MV-4-11 (cell line): Measurements from ENCODE around the gene TALDO1.

Experiments used
- DNase-seq: peaks from one replicate; lab custom pipeline; 2025; lab: John Stamatoyannopoulos, UW

Gene TALDO1

DNA sequence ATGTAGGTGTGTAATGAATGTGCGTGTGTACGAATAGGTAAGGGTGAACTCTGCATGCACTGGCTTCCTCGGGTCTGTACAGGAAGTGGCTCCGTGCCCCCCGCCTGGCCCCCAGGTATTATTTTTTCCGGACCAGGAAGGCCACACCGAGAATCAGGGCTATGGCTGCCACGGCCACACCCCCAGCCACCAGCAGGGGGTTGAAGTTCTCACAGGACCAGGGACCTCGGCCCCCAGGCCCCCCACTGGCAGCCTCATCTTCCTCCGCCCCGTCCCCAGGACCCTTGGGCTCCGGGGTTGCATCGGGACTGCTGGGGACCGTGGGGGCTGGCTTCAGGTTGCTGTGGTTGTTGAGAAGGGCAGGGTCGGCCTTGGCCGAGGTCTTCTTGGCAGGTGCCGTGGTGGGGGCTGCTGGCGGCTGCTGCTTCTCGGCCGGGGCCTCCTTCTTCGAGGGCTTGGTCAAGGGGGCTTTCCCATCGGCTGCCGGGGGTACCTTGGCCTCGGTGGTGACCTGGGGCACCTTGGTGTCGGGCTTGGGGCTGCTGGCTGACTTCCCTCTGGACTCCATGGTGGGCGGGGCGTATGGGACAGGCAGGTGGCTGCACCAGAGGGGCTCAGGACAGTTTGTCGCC lies 40.9 kb downstream of the TALDO1 start:
- no peak for DNase-seq

DNA sequence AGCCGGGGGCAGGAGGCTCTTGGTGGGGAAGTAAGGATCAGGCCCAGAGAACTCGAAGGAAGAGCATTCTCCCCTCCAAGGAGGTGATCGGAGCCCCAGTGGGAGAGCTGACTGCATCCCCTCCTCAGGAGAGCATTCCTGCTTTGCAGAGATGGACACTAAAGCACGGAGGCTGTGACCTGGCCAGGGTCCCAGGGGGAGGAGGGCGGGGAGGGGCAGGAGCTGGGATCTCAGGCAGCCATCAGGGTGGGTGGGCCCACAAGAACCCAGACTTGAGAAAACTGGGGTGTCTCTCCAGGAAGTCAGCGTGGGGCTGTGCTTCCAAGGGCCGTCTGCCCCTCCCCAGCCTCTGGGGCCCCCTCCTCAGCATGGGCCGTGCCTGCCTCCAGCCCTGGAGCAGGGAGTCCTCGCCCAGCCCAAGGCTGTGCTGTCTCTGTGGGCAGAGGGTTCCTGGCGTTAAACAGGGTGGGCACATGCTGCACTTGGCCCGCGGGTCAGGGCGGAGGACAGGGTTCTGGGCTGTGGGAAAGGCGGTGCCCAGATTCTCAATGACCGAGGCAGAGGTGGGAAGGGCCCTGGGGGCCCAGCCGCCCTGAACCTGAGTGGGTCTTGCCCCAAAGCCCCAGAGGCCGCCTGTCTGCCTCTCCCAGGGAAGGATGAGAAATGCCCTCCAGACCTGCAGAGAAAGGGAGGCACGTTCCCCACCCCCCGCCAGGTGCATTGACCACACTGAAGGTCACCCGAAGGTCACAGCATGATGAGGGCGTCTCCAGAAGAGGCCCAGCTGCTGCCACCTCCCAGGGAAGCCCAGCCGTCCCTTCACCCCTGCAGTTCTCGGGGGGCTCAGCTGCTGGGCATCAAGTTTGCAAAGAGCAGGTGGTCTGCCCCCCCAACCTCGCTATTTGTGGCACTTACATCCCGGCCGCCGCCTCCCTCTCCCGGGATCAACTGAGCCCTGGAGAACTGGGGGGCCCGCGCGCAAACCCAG lies 42.0 kb downstream of the TALDO1 start:
- DNase-seq: no peak

DNA sequence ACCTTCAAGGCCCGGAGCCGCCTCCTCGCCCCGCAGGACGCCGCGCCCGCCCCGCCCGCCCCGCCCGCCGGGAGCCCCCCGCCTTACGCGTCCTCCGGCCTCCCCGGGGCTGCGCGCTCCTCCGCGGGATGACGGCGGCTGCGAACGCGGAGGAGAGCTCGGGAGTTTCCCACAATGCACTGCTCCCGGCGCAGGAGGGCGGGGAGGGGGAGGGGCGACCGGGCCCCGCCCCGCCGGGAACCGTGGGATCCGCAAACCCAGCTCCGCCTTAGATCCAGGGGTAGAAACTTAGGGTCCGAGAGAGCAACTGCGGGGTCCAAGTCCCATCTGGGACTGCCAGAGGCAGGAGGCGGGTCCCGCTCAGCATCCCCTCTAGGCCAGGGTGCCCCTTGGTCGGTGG lies 42.7 kb downstream of the TALDO1 start, which contains the start of gene CEND1:
Gene CEND1 (minus strand): TSS at position 148 of the 400 bp plus-strand sequence. CDS start 1,514 bp downstream, outside the sequence.
- DNase-seq: no peak

DNA sequence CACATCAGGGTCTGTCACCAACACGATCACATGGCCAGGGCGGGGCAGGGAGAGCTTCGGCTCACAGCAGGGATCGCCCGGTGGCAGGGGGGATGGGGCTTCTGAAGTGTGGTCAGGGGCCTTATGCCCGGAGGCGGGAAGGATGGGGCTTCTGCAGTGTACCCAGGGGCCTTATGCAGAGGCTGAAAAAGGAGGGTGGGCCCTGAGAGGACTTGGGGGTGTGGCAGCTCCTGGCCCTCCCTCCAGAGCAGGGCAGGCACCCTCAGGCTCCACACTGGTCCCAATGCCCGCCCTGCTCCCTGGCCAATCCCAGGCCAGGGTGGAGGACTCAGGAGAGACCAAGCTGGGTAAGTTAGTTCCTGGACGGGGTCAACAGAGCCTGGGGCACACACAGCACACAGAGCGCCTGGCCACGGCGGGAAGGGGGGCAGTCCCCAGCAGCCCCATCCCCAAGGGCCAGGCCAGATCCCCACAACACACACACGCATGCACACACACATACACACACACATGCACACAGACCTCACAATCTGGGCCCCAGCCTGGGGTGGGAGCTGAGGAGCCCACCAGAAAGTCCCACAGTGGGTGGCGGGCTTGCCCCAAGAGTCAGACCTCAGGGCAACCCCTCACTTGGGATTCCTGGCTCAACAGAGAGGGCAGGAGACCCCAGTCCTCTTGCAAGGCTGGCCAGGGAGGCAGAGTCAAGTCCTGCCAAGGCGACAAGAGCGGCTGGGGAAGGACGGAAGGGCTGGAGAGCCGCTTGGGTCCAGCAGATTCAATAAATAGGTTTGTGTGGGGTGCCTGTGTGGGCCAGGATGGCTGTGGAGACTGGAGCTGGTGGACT lies 43.7 kb downstream of the TALDO1 start:
- DNase-seq: no peak

DNA sequence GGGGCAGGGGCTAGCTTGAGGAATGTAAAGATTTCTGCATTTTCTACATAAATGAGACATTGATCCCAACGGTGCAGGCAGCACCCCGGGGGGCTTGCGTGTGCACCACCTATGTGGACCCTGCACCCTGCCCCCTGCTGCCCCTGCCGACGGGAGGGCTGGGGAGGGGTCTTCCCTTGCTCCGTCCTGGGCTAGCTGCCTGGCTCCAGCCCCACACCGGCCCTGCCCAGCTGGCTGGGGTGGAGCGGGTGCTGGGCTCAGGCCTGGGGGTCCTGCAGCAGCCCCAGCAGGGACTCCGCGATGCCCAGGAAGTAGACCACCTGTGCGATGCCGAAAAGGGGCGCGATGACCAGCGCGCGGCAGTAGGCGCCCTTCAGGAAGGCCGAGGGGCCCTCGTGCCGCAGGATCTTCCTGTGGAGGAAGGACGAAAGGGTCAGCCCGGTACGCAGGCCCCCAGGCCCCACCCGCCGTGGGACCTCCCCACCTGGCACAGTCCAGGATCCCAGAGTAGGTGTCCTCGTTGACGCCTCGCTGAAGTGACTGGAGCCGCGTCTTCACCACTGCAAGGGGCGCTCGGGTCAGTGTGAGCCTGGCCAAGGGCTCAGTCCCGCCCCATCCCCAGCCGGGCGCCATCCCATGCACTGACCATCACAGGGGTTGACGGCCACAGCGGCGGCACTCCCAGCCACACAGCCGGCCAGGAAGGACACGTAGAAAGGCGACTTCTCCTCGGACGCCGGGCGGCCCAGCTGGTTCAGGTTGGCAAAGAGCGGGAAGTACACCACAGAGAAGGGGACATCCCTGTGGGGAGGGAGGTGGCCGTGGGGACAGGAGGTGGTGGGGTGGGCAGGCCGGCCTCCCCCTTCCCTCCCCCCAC lies 44.6 kb downstream of the TALDO1 start:
- DNase-seq: no peak

DNA sequence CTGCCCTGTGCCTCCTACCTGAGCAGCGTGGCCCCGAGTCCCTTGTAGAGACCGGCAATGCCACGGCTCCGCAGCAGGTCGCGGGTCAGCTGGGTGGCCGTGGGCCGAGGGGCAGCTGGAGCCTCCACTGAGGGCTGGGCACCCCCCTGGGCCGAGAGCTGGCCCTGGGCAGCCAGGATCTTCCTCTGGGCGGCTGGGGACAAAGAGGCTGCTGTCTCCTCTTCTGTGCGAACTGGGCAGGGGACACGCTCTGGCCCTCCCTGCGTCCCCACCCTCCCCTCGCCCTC lies 45.2 kb downstream of the TALDO1 start:
- DNase-seq: no peak

DNA sequence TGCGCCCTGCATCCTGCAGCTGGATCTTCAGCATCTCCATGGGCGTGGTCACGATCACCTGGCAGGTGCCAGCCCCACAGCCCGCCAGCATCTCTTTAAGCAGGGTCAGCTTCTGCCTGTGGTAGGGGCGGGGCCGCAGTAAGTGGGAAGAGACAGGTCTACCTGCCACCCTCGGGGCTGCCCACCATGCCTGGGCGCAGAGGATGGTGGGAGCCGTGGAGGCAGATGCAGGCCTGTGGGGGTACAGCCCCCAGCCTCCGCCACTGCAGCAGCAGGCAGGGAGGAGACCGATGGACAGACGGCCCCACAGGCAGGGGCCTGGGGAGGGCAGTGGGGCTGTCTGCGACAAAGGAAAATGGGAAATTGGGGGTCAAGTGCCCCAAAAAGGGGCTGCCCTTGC lies 45.6 kb downstream of the TALDO1 start:
- no peak for DNase-seq

DNA sequence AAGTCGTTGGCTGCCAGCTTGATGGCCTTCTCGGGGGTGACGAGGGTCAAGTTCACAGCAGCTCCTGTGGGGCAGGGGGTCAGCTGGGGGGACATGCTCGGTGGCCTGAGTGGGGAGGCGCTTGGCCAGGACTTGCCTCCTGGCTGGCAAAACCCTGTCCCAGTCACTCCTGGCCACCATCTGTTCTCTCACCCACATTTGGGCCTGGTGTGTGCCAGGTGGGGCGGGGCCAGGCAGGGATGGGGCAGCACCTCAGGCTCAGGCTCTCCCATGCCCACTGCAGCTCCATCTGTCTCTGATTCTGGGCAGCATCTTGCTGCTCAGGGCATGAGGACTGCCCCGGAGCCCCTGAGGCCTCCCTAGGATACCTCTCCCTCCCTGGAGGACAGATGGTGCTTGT lies 46.3 kb downstream of the TALDO1 start:
- DNase-seq: no peak

DNA sequence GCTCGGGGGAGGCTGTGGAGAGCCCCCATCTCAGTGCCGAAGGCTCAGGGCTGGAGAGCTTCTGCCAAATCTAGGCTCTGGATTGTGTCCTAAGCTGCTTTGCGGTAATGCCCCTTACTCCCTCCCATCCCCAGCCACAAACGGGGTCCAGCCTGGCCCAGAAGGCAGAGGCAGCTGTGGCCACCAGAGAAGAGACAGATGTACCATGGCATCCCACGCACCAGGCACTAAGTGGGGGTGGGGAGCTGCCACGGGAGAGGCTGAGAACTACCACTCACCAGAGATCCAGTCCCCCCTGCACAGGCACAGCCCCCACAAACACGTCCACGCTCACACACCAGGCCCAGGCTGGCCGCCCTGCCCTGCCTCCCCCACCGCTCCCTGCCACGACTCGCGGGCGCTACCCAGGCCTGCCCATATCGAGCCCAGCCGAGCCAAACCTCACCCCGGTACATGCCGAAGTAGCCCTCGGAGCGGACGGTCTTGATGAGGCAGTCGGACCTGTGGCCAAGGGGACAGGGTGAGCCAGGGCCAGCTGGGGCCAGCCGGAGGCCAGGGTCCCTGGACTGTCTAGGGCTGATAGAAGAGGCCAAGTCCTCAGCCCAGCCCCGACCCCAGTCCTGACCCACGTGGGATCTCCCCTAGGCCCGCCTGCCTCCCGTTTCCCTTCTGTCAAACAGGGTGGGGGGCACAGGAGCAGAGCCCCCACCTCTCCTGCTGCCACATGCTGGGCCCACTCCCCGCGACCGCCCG lies 46.9 kb downstream of the TALDO1 start:
- DNase-seq: no peak

DNA sequence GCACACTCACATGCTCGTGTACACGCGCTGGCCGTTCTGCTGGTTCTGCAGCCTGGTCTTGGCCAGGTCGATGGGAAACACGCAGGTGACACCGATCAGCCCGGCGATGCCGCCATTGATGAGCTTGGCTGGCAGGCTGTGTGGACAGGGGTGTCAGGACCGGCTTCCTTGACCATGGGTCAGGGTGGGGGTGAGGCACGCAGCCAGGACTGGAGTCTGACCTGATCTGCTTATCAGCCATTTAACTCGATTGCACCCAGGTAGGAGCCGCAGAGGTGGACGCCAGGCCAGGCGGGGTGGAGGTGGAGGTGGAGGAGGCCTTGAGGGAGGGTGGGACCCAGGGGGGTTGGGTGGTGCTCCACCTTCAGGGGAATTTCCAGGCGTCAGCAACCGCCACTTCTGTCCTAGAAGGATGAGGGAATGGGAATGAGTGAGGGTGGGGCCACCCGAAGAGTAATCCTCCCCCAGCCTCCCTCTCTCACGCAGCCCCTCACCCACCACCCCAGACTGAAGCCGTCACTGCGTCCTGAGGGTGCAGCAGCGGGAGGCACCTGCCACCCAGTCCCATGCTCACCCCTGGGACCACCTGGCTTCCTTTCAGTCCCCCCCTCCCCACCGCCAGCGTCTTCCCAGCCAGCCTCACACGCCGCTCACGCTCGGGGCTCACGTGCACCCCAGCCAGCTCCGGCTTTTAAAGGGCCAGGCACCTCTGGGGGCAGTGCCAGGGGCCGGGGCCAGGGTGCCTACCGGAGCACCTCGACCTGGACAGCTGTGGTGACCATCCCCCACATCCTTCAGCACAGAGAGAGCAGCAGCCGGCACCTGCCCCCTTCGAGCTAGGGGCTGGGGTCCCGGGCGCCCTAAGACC lies 47.7 kb downstream of the TALDO1 start:
- DNase-seq: no peak

DNA sequence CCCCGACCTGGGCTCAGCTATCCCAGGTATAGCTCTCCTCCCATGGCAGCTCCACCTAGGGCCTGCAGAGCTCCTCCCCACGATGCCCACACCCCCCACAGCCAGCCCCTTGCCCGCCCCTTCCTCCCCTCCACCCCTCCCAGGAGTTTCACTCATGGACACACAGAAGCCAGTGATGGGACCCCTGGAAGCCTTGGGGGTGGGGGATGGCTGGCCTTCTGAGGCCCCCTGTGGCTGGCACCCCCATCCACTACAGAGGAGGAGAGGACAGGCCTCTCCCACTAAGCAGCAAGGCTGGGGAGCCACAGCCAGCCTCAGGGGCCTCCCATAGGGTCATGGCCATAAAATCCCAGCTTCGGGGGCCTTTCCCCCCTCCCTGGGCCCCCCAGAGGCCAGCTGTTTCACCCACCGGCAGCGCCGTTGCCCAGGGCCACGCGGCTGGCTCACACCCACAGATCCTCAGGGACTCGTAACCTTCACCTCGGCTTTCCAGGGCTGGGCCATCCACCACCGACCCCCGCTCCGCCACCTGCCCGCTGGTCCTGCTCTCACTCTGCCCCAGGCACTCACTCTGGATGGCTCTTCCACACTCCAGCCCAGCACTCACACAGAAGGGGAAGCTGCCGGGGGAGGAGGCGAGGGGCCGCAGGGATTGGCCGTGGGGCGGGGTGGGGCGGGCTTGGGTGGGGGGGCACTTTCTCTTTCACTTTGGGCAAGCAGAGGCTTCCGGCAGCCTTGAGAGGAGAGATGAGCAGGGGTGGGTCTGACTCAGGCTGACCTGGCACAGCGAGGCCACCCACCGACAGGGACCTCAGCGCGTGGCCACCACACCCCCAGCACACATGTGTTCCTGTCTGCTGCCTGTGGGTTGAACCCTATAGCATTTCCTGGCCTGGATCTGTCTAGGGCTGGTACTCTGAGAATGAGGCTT lies 48.6 kb downstream of the TALDO1 start:
- peak; percentile 75 for DNase-seq

DNA sequence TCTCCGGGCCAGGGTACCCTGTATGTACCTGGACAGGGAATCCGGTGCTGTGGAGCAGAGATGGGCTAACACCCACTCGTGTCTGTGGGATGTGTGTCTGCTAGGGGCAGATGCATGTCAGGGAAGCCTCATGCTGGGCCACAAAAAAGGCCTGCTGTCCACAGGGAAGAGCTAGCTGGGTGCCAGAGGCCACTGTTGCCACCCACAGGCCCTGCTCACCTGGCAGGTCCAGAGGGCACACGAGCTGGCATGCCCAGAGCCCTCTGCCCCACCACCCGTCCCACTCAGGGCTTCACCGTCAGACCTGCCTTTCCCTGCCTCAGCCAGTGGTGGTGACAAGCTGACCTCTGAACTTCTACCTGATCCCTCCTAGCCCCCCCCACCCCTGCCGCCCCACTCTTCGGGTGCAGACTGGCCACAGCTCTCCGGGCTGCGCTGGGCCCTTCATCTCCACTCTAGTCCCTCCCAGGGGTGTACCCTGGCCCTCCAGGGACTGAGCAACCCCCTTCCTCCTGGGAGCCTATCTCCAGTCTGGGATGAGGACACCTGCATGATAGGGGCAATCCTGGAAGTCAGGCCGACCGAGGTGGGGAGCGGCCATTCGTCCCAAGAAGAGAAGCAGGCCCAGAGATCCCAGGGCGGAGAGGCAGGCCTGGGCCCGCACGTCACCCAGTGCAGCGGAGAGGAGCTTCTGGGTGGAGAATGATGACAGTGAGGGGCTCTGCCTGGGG lies 49.5 kb downstream of the TALDO1 start:
- DNase-seq: no peak

DNA sequence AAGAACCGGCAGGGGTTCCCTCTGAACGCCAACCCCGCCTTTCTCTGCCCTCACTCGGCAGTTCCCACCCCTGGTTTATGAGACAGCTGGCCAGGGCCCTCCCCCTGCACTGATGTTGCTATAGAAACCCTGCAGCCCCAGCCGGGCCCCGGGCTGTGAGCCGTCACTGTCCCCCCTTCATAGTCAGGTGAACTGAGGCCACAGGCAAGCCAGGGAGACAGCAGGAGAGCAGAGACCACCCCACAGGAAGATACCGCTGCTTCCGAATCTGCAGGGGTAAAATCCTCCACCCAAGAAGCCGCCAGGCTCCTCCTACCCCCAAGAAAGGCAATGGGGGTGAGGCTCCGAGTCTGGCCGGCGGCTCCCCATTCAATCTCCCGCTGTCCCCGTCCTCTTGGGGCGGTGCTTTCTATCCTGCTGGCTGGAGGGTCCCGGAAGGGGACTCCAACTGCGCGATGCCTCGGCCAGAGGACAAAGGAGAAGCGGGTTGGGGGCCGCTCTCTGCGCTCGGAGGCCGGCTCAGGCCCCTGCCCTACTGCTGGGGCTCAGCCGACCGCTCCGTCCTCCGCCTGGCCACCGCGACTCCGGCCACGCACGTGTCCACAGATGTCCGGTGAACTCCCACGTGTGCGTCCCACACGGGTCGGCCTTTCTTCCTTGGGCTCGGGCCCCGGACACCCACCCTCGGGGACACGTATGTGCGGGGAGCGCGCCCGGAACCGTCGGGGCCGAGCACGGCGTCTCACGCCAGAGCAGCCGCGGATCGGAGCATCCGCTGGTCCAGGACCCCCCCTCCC lies 50.2 kb downstream of the TALDO1 start:
- DNase-seq: peak; percentile 60

DNA sequence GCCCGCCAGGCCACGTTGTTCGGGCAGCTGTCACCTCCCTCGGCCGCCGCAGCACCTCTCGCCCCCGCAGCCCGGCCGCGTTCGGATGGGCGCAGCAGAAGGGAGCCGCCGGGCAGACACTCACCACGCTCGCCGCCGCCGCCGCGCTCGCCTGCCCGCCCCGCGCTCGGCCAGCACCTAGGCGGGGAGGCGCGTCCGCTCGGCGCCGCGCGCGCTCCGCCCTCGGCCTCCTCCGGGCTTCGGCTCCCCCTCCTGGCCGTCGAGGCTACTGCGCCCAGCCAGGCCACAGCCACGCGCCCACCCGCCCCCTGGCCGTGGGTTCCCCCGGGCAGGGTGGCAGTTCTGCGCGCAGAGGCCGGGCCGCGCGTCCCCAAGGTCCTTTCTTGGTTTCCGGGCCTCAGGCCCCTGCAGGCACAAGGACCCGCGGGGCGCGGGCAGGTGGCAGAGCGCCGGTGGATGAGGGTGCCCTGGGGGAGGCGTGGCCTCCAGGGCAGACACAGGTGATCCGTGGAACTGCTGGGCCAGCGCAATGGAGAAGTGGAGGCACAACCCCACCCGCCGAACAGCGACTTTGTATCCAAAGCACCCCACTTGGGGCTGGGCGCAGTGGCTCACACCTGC lies 50.9 kb downstream of the TALDO1 start, which contains the start of gene SLC25A22:
Gene SLC25A22 (minus strand): TSS at position 189 of the 621 bp plus-strand sequence. CDS start 3,275 bp downstream, outside the sequence.
- DNase-seq: peak; percentile 63

DNA sequence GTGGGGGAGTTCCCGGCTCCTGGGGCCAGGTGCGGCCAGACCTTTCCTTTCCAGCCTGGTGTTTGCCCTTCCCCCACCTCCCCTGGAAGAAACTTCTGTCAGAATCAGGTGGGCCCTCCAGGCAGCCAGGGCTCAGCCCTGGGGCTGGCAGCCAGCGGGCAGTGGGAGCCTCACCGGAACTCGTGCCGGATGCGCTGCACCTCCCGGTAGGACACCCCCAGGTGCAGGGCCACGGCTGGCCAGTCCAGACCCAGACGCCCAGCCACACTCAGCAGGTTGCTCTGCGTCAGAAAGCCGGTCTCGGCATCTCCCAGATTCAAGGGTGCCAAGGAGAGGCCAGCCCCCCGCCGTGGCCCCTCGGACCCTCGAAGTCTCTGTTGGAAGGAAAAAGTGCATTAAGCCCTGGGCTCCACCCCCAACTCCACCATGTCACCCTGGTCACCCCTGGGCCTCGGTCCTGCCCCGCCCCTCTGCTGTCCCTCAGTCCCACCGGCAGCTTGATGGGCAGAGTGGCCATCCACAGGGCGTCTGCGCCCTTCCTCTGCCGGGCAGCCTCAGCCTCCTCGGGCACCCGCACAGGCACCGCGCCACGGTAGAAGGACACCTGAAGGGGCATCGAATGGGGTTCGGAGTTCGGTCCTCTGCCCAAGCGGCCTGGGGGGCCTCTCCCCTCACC lies 52.5 kb downstream of the TALDO1 start:
- DNase-seq: no peak

DNA sequence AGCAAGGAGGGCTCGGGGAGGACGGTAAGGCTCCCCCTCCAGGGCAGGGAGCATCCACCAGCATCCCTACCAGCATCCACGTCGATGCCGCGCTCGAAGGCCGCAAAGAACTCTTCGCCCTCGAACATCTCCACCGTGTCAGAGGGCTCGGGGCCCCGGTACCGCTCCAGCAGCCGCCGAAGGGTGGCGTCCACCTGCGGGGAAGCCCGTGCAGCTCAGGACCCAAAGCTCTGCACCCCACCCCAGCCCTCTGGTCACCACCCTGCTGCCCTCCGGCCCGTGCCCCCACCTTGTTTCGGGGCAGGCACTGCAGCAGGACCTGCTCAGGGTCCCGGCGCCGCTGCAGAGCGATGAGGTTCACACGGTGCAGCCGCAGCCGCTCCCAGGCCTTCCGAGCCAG lies 53.2 kb downstream of the TALDO1 start:
- DNase-seq: no peak
